B cell (primary cell): Measurements from ENCODE around the gene RABGAP1L.

Source experiments
- EZH2 ChIP-seq: IDR thresholded peaks from 2 replicates; pipeline ENCODE4 v1.6.1; 2012; ENCODE audit warnings: borderline replicate concordance, low read depth, mild to moderate bottlenecking, moderate library complexity, low read length; ENCODE audit not compliant: insufficient read depth, poor library complexity, severe bottlenecking
- TF ChIP-seq, protein P1 (sequence below): fragments of 200-600 bp; IDR thresholded peaks from one replicate; pipeline ENCODE4 v1.8.0; 2022; ENCODE audit warnings: antibody characterized with exemption, mild to moderate bottlenecking

DNA sequence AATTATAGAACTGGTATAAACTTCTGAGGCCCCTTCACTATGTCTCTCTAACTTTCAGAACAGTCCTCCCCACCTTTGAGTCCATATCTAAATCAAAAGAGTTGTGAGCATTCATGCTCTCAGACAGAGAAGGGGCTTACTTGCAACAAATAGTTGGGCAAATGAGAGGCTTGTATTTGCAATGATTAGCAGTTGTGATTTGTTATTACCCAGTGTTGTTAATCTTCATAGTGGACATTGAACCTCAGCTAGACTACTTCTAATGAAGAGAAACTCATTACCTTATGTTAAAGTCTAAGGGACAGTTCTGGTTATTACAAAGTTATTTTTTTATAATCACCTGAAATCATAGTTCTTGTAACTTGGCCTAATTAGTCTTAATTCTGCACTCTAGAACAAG is 114.5 kb downstream of the RABGAP1L start:
- TF ChIP-seq EZH2, result no peak
- TF ChIP-seq, protein P1, sequence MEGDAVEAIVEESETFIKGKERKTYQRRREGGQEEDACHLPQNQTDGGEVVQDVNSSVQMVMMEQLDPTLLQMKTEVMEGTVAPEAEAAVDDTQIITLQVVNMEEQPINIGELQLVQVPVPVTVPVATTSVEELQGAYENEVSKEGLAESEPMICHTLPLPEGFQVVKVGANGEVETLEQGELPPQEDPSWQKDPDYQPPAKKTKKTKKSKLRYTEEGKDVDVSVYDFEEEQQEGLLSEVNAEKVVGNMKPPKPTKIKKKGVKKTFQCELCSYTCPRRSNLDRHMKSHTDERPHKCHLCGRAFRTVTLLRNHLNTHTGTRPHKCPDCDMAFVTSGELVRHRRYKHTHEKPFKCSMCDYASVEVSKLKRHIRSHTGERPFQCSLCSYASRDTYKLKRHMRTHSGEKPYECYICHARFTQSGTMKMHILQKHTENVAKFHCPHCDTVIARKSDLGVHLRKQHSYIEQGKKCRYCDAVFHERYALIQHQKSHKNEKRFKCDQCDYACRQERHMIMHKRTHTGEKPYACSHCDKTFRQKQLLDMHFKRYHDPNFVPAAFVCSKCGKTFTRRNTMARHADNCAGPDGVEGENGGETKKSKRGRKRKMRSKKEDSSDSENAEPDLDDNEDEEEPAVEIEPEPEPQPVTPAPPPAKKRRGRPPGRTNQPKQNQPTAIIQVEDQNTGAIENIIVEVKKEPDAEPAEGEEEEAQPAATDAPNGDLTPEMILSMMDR, result no peak
